ENCODE measurements around the gene PCGF1. TPM values are rescaled to one million over a fixed set of nuclear protein-coding genes. Genes with fewer than 3 reads are reported as not detected.

Gene PCGF1
- total and polyA plus RNA-seq, 2 of the 13 experiments (the other 11 are each of a cell fraction or from before 2014, with no cell fraction given) = 20.4 to 22.6 TPM

DNA sequence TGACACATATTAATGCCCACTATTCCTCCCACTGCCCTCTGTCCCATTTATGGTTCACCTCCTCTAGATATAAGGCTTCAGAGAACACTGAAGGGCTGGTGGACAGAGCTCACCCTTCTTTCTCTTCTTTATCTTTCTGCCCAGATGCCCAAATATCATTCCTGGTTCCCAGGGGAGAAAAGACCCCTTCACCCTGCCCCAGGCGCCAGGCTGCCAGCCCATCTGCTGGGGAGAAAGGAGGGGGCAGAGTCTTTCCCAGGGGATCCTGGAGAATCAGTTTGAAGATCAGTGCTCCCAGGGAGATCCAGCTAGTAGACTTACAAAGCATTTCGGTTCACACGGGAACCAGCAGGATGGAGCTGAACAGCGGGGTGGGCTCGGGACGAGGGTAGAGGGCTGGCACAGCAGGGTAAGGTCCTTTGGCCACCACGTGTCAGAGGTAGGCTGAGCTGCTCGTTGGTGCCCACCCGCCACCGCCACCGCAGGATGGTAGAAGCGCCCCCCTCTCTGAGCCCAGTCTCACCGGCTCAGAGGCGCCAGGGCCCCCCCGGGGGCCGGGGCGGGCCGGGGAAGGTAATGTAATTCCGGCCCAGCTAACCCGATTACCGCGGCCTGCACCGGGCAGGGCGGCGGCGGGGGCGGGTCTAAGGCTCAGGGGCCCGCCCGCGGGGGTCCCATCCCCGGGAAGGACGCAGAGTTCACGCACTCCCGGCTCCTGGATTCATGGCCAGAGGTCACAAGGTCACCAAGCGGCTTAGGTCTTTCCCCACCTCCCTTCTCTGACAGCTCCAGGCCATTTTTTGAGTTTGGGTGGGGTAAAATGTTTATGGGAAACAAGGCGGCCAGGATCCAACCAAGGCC, 5.5 kb upstream of the PCGF1 start (continued):
- TF ChIP-seq ZNF724P (CRISPR knock-in tag; IDR thresholded peaks at IDR 0.05; ENCODE audit: borderline replicate concordance) (no peak), REXO4 (CRISPR knock-in tag; IDR thresholded peaks at IDR 0.05; ENCODE audit: borderline replicate concordance) (no peak), RNF219 (CRISPR knock-in tag; IDR thresholded peaks at IDR 0.05) (no peak), ARHGAP35 (CRISPR knock-in tag; IDR thresholded peaks at IDR 0.05; ENCODE audit: borderline replicate concordance) (peak; percentile 32; the same call in 1 of the 2 replicates), ZSCAN22 (CRISPR knock-in tag; IDR thresholded peaks at IDR 0.05) (no peak), USF2 (IDR thresholded peaks at IDR 0.05; ENCODE audit: low read depth, low read length) (no peak), USF2 (CRISPR knock-in tag; IDR thresholded peaks at IDR 0.05; ENCODE audit: borderline replicate concordance) (no peak), ZNF550 (CRISPR knock-in tag; IDR thresholded peaks at IDR 0.05; ENCODE audit: borderline replicate concordance) (no peak), ZNF816 (CRISPR knock-in tag; IDR thresholded peaks at IDR 0.05; ENCODE audit: borderline replicate concordance) (no peak), TEAD3 (CRISPR knock-in tag; optimal IDR thresholded peaks at IDR 0.05; ENCODE audit: borderline replicate concordance) (peak; percentile 7), NCOR1 (IDR thresholded peaks at IDR 0.05; ENCODE audit: borderline replicate concordance, low read length) (no peak), GZF1 (CRISPR knock-in tag; IDR thresholded peaks at IDR 0.05) (peak; percentile 75; the same call in 1 of the 2 replicates), ZNF512B (CRISPR knock-in tag; IDR thresholded peaks at IDR 0.05; ENCODE audit: borderline replicate concordance) (no peak), STAG1 (CRISPR knock-in tag; IDR thresholded peaks at IDR 0.05) (no peak), MXD4 (CRISPR knock-in tag; IDR thresholded peaks at IDR 0.05) (no peak)
- TF ChIP-seq, protein P1, sequence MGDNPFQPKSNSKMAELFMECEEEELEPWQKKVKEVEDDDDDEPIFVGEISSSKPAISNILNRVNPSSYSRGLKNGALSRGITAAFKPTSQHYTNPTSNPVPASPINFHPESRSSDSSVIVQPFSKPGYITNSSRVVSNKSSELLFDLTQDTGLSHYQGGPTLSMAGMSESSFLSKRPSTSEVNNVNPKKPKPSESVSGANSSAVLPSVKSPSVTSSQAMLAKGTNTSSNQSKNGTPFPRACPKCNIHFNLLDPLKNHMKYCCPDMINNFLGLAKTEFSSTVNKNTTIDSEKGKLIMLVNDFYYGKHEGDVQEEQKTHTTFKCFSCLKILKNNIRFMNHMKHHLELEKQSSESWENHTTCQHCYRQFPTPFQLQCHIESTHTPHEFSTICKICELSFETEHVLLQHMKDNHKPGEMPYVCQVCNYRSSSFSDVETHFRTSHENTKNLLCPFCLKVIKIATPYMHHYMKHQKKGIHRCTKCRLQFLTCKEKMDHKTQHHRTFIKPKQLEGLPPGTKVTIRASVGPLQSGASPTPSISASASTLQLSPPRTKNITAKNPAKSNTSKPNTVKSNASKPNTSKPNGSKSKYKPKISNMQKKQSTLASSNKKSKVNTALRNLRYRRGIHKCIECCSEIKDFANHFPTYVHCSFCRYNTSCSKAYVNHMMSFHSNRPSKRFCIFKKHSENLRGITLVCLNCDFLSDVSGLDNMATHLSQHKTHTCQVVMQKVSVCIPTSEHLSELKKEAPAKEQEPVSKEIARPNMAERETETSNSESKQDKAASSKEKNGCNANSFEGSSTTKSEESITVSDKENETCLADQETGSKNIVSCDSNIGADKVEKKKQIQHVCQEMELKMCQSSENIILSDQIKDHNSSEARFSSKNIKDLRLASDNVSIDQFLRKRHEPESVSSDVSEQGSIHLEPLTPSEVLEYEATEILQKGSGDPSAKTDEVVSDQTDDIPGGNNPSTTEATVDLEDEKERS (CRISPR knock-in tag; IDR thresholded peaks at IDR 0.05) = peak; percentile 74
- TF ChIP-seq, protein P2, sequence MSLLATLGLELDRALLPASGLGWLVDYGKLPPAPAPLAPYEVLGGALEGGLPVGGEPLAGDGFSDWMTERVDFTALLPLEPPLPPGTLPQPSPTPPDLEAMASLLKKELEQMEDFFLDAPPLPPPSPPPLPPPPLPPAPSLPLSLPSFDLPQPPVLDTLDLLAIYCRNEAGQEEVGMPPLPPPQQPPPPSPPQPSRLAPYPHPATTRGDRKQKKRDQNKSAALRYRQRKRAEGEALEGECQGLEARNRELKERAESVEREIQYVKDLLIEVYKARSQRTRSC (CRISPR knock-in tag; IDR thresholded peaks at IDR 0.05; ENCODE audit: low read depth) = no peak
